SK-N-SH (cell line): ENCODE results near the gene EFNB1. TPM values are rescaled to one million over a fixed set of nuclear protein-coding genes. Genes with fewer than 3 reads are reported as not detected.

Source experiments
- CTCF ChIA-PET: fragments of 300-600, 350-600 bp; formaldehyde crosslinking; extraction: SDS; loops from one replicate; lab custom pipeline; 2021; lab: Yijun Ruan, JAX
- POLR2A ChIA-PET: fragments of 350-600 bp; sonication (Branson Sonifier 250); formaldehyde crosslinking; extraction: SDS; loops from one replicate; lab custom pipeline; 2020; ENCODE audit warnings: antibody characterized with exemption, inconsistent platforms; lab: Yijun Ruan, JAX
- DNase-seq: peaks from one replicate; pipeline ENCODE4 v3.0.0; 2012
- H2AFZ ChIP-seq: fragments of 200-600 bp; sonication (generic); 2 replicates; pipeline ENCODE4 v1.8.1; 2016; ENCODE audit warnings: antibody characterized with exemption, mild to moderate bottlenecking, low read depth
- H3F3A ChIP-seq: fragments of 200-600 bp; sonication (generic); replicated peaks from 2 replicates; pipeline ENCODE3; 2016; ENCODE audit warnings: antibody characterized with exemption, mild to moderate bottlenecking; ENCODE audit not compliant: insufficient read depth
- H3K27ac ChIP-seq, 2 experiments: fragments of 200-500 bp in 1 of 2; fragments of 200-600 bp in 1 of 2; sonication (Bioruptor generic) in 1 of 2; sonication (generic), shearing (Covaris generic) in 1 of 2; 2 replicates each; pipeline versions ENCODE4 v1.5.1 to v1.6.1; 2014 to 2016; ENCODE audit warnings: low read depth in 2 of 2, inconsistent platforms in 1 of 2, low read length in 1 of 2, mild to moderate bottlenecking in 1 of 2, mixed read lengths in 1 of 2
- H3K27me3 ChIP-seq: fragments of 200-600 bp; sonication (generic), shearing (Covaris generic); 2 replicates; pipeline ENCODE4 v1.6.1; 2016; ENCODE audit warnings: mixed run types; ENCODE audit not compliant: insufficient read depth
- H3K36me3 ChIP-seq, 2 experiments: fragments of 200-500 bp in 1 of 2; fragments of 200-600 bp in 1 of 2; sonication (Bioruptor generic) in 1 of 2; sonication (generic) in 1 of 2; replicated peaks in 1 of 2; 2 replicates each; pipeline versions ENCODE3 to v1.5.1; 2014 to 2016; ENCODE audit warnings: low read length in 1 of 2, mild to moderate bottlenecking in 1 of 2; ENCODE audit not compliant: insufficient read depth in 2 of 2, control insufficient read depth in 1 of 2
- H3K4me1 ChIP-seq, 2 experiments: fragments of 200-500 bp in 1 of 2; fragments of 200-600 bp in 1 of 2; sonication (Bioruptor generic) in 1 of 2; sonication (generic), shearing (Covaris generic) in 1 of 2; 2 replicates each; pipeline versions ENCODE4 v1.5.1 to v1.6.1; 2014 to 2016; ENCODE audit warnings: low read depth in 1 of 2, low read length in 1 of 2, mixed run types in 1 of 2; ENCODE audit not compliant: insufficient read depth in 2 of 2, control insufficient read depth in 1 of 2
- H3K4me2 ChIP-seq: fragments of 200-600 bp; sonication (generic), shearing (Covaris generic); 2 replicates; pipeline ENCODE4 v1.6.1; 2017; ENCODE audit warnings: mixed run types
- H3K4me3 ChIP-seq, 2 experiments: fragments of 200-500 bp in 1 of 2; fragments of 200-600 bp in 1 of 2; sonication (Bioruptor generic) in 1 of 2; sonication (generic), shearing (Covaris generic) in 1 of 2; 2 replicates each; pipeline versions ENCODE4 v1.5.1 to v1.8.1; 2014 to 2016; ENCODE audit warnings: low read depth in 2 of 2, inconsistent platforms in 1 of 2, low read length in 1 of 2, mild to moderate bottlenecking in 1 of 2, mixed read lengths in 1 of 2, moderate library complexity in 1 of 2
- H3K79me2 ChIP-seq: fragments of 200-600 bp; sonication (generic); 2 replicates; pipeline ENCODE4 v1.8.1; 2017; ENCODE audit warnings: mild to moderate bottlenecking; ENCODE audit not compliant: insufficient read depth
- H3K9ac ChIP-seq: fragments of 200-600 bp; sonication (generic); 2 replicates; pipeline ENCODE4 v1.6.1; 2017; ENCODE audit warnings: mixed run types
- H3K9me2 ChIP-seq: fragments of 200-600 bp; sonication (generic); 2 replicates; pipeline ENCODE4 v1.6.1; 2017; ENCODE audit warnings: mixed run types
- H3K9me3 ChIP-seq: fragments of 200-600 bp; sonication (generic); 2 replicates; pipeline ENCODE4 v1.6.1; 2017; ENCODE audit warnings: mixed run types, mild to moderate bottlenecking, moderate library complexity
- H4K20me1 ChIP-seq: fragments of 200-600 bp; sonication (generic); 2 replicates; pipeline ENCODE4 v1.6.1; 2017; ENCODE audit warnings: mild to moderate bottlenecking, mixed run types; ENCODE audit not compliant: insufficient read depth
- CHD2 ChIP-seq: fragments of 150-350 bp; IDR thresholded peaks from 2 replicates; pipeline ENCODE4 v1.6.1; 2018; ENCODE audit warnings: low read length; ENCODE audit not compliant: partially characterized antibody
- EP300 ChIP-seq, 2 experiments: IDR thresholded peaks; 2 replicates each; pipeline versions ENCODE4 v1.4.0 to v1.6.1; 2012; ENCODE audit warnings: borderline replicate concordance in 1 of 2, low read depth in 1 of 2, low read length in 1 of 2
- FOSL2 ChIP-seq: IDR thresholded peaks from 2 replicates; pipeline ENCODE4 v1.4.0; 2012; ENCODE audit warnings: low read depth, mild to moderate bottlenecking, moderate library complexity, borderline replicate concordance
- FOXJ3 ChIP-seq: sonication (generic); formaldehyde crosslinking; IDR thresholded peaks from 2 replicates; pipeline ENCODE4 v1.5.1; 2020; ENCODE audit warnings: mild to moderate bottlenecking, missing genetic modification reagents
- JUND ChIP-seq: IDR thresholded peaks from 2 replicates; pipeline ENCODE4 v1.4.0; 2012
- MXI1 ChIP-seq: IDR thresholded peaks from 2 replicates; pipeline ENCODE4 v1.6.1; 2012; ENCODE audit warnings: mild to moderate bottlenecking, low read depth, low read length, improper control_type of control experiment
- NFIC ChIP-seq: IDR thresholded peaks from 2 replicates; pipeline ENCODE4 v1.4.0; 2012; ENCODE audit warnings: borderline replicate concordance
- NRF1 ChIP-seq: IDR thresholded peaks from 2 replicates; pipeline ENCODE4 v1.6.1; 2012; ENCODE audit warnings: low read depth, mild to moderate bottlenecking, low read length
- POLR2AphosphoS5 ChIP-seq: IDR thresholded peaks from 2 replicates; pipeline ENCODE4 v1.6.1; 2012; ENCODE audit warnings: low read depth, low read length
- RAD21 ChIP-seq: IDR thresholded peaks from 2 replicates; pipeline ENCODE4 v1.6.1; 2012; ENCODE audit warnings: mild to moderate bottlenecking, low read length
- RXRA ChIP-seq: IDR thresholded peaks from 2 replicates; pipeline ENCODE4 v1.4.0; 2012; ENCODE audit warnings: low read depth, mild to moderate bottlenecking, borderline replicate concordance
- TCF12 ChIP-seq: IDR thresholded peaks from 2 replicates; pipeline ENCODE4 v1.4.0; 2012
- TEAD4 ChIP-seq: IDR thresholded peaks from 2 replicates; pipeline ENCODE4 v1.4.0; 2012; ENCODE audit warnings: mild to moderate bottlenecking, borderline replicate concordance; ENCODE audit not compliant: insufficient read depth
- YY1 ChIP-seq: IDR thresholded peaks from 2 replicates; pipeline ENCODE4 v1.4.0; 2012; ENCODE audit warnings: low read depth, mild to moderate bottlenecking
- WGBS: methylation state at CpG from one replicate; pipeline ENCODE4 v1.1.6; 2017; ENCODE audit warnings: low lambda C conversion rate; 5-methylcytosine and 5-hydroxymethylcytosine counted together
- polyA plus RNA-seq, 3 experiments: library from polyadenylated mRNA; depleted of rRNA; stranded (reverse); fragments of >200 nt; gene quantifications; 2 replicates each; pipeline ENCODE4 v1.2.3, GENCODE V29; 2012
- TF ChIP-seq, protein P1 (sequence below): IDR thresholded peaks from 2 replicates; pipeline ENCODE4 v1.4.0; 2012; ENCODE audit warnings: low read depth
- TF ChIP-seq, protein P2 (sequence below): fragments of 200-600 bp; sonication (generic); IDR thresholded peaks from 2 replicates; pipeline ENCODE4 v1.6.1; 2017; ENCODE audit warnings: antibody characterized with exemption, mild to moderate bottlenecking, moderate library complexity
- TF ChIP-seq, protein P3 (sequence below): IDR thresholded peaks from 2 replicates; pipeline ENCODE4 v1.4.0; 2012; ENCODE audit warnings: low read depth, borderline replicate concordance
- TF ChIP-seq, protein P4 (sequence below): fragments of 150-350 bp; IDR thresholded peaks from 2 replicates; pipeline ENCODE4 v1.6.1; 2016; ENCODE audit warnings: mild to moderate bottlenecking, low read depth, low read length

The EFNB1 gene
- polyA plus RNA-seq, 1 of the 3 experiments (the other 2 are of a cell fraction) = 8.4 TPM

DNA sequence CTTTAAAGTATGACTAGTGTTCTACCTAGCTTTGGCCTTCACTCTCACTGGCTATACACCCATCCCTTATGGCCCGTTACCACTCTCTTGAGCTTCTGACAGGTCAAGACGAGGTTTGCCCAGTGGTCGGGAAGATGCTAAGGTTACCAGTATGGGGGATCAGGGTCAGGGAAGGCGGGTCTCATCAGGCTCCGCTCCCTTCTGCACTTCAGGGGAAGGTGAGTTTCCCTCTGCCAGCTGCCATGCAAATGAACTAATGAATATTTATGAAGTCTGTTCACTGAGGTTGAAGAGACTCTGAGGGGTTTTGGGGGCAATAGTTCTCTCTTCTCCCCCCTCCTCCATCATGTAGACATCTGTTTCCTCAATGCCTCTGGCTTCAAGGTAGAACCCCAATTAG, 6.6 kb downstream of the EFNB1 start:
- Histone ChIP-seq H3K4me3 (no peak overlapping the region), H3K79me2 (no peaks in the 10 kb centered on the region), H3K9me2 (no peaks in the 10 kb centered on the region), H2AFZ (no peak overlapping the region), H3K36me3 (no peaks in the 10 kb centered on the region), H3K9me3 (no peaks in the 10 kb centered on the region), H3K9ac (no peak overlapping the region), H3K4me2 (no peak overlapping the region), H3F3A (no peaks in the 10 kb centered on the region), H3K27me3 (peaks cover 7% of the 10 kb centered on the region; the same call in 1 of the 2 replicates), H3K4me1 (peaks cover 0 to 10% of the 10 kb centered on the region in 2 experiments; a peak in 1 of 4 replicates), H3K27ac (no peak overlapping the region), H4K20me1 (peaks cover 2% of the 10 kb centered on the region; the same call in 1 of the 2 replicates)
- no peak for DNase-seq
- CTCF ChIA-PET = interaction anchor here (1.0 kb wide), 1 partner anchor 16 kb away, joined by 4 read pairs; no protein-coding TSS in a partner anchor
- TF ChIP-seq POLR2AphosphoS5 (no peak), EP300 (IDR thresholded peaks at IDR 0.05; ENCODE audit: borderline replicate concordance in 1 of 2, low read depth in 1 of 2, low read length in 1 of 2) (no peak), JUND (no peak), NFIC (no peak), YY1 (no peak), FOXJ3 (CRISPR knock-in tag) (no peak), FOSL2 (no peak)
- TF ChIP-seq, protein P1, sequence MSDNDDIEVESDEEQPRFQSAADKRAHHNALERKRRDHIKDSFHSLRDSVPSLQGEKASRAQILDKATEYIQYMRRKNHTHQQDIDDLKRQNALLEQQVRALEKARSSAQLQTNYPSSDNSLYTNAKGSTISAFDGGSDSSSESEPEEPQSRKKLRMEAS = no peak
- TF ChIP-seq, protein P2, sequence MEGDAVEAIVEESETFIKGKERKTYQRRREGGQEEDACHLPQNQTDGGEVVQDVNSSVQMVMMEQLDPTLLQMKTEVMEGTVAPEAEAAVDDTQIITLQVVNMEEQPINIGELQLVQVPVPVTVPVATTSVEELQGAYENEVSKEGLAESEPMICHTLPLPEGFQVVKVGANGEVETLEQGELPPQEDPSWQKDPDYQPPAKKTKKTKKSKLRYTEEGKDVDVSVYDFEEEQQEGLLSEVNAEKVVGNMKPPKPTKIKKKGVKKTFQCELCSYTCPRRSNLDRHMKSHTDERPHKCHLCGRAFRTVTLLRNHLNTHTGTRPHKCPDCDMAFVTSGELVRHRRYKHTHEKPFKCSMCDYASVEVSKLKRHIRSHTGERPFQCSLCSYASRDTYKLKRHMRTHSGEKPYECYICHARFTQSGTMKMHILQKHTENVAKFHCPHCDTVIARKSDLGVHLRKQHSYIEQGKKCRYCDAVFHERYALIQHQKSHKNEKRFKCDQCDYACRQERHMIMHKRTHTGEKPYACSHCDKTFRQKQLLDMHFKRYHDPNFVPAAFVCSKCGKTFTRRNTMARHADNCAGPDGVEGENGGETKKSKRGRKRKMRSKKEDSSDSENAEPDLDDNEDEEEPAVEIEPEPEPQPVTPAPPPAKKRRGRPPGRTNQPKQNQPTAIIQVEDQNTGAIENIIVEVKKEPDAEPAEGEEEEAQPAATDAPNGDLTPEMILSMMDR = no peak
- TF ChIP-seq, protein P3, sequence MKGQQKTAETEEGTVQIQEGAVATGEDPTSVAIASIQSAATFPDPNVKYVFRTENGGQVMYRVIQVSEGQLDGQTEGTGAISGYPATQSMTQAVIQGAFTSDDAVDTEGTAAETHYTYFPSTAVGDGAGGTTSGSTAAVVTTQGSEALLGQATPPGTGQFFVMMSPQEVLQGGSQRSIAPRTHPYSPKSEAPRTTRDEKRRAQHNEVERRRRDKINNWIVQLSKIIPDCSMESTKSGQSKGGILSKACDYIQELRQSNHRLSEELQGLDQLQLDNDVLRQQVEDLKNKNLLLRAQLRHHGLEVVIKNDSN = no peak
- 45% methylated on average over 5 of the region's 5 CpGs for WGBS
- POLR2A ChIA-PET = no interaction called here

DNA sequence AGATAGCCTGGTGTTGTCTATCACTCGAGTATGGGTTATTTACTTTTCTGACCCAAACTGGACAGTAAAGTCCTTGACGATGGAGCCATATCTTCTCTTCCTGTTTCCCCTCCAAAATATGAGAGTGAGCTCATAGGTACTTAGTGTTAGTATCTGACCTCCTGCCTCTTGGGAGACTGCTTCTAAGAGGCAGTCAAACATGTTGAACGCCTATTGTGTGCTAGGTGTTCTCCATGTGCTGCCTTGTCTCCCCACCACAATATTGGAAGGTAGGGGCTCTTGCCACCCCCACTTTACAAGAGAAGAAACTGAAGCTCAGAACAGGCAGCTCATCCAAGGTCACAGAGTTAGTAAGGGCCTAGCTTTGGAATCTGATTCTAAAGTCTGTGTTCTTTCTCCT, 8.3 kb downstream of the EFNB1 start:
- no peaks in the 10 kb centered on the region for H3F3A ChIP-seq
- H3K27ac ChIP-seq = no peak overlapping the region
- H3K4me1 ChIP-seq = peaks cover 0 to 9% of the 10 kb centered on the region in 2 experiments; a peak in 1 of 4 replicates
- no peaks in the 10 kb centered on the region for H3K36me3 ChIP-seq
- H3K27me3 ChIP-seq = no peaks in the 10 kb centered on the region
- H3K9me3 ChIP-seq = no peaks in the 10 kb centered on the region
- DNase-seq = no peak
- TF ChIP-seq NRF1 (no peak), MXI1 (no peak), TCF12 (no peak), CHD2 (no peak), RXRA (no peak), TEAD4 (no peak), RAD21 (no peak), NFIC (no peak)
- TF ChIP-seq, protein P4, sequence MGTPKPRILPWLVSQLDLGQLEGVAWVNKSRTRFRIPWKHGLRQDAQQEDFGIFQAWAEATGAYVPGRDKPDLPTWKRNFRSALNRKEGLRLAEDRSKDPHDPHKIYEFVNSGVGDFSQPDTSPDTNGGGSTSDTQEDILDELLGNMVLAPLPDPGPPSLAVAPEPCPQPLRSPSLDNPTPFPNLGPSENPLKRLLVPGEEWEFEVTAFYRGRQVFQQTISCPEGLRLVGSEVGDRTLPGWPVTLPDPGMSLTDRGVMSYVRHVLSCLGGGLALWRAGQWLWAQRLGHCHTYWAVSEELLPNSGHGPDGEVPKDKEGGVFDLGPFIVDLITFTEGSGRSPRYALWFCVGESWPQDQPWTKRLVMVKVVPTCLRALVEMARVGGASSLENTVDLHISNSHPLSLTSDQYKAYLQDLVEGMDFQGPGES = no peak
- H3K4me2 ChIP-seq = no peak overlapping the region
- peaks cover 2% of the 10 kb centered on the region; the same call in 1 of the 2 replicates for H4K20me1 ChIP-seq
- ChIA-PET POLR2A (interaction anchor here (1.7 kb wide), 1 partner anchor 8 kb away, joined by 5 read pairs; the partner anchor contains the start of gene EFNB1), CTCF (interaction anchor here (1.0 kb wide), 1 partner anchor 110 kb away, joined by 3 read pairs; no protein-coding TSS in a partner anchor)
- no peak overlapping the region for H3K4me3 ChIP-seq
- no peak overlapping the region for H2AFZ ChIP-seq
- WGBS = 21% methylated on average over 3 of the region's 3 CpGs
- no peaks in the 10 kb centered on the region for H3K79me2 ChIP-seq
- H3K9me2 ChIP-seq = no peaks in the 10 kb centered on the region
- no peak overlapping the region for H3K9ac ChIP-seq
